Measurements from ENCODE around the gene COPB1. TPM values are rescaled to one million over a fixed set of nuclear protein-coding genes. Genes with fewer than 3 reads are reported as not detected.

COPB1 gene
- total and polyA plus RNA-seq, 9 of the 15 experiments (the other 6 are each of a cell fraction or from before 2014, with no cell fraction given), result 64.7 to 188 (median 91.6) TPM

DNA sequence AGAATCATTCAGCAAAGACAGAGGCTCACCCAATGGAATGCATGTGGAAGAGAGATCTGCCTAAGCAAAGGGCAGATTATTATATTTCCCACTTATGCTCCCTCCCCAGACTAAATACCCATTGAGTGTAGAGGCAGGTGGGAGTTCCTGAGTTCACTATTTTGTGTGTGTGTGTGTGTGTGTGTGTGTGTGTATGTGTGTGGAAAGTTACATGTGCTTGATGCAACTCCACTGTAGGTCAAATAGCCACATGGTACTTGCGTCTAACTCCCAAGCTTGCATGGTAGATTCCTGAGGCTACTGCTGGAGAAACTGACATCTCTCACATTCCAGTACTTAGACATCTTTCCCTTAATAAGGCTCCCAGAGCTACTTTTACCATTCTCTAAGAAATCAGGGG lies 3.4 kb upstream of the COPB1 start:
- Histone ChIP-seq H3K9me1 (ENCODE audit: control insufficient read depth, insufficient read depth, low read length) (no peaks in the 10 kb centered on the region), H3K36me3 (ENCODE audit: control insufficient read depth, insufficient read depth, low read length) (peaks cover 58% of the 10 kb centered on the region), H3K9ac (ENCODE audit: insufficient read depth in 1 of 2, low read depth in 2 of 2, low read length in 2 of 2) (no peak overlapping the region), H4K20me1 (replicated peaks; ENCODE audit: control insufficient read depth, insufficient read depth, low read length) (no peaks in the 10 kb centered on the region), H2AFZ (ENCODE audit: low read depth, low read length) (no peak overlapping the region), H3K9me3 (replicated peaks; ENCODE audit: control insufficient read depth, insufficient read depth, low read depth, low read length) (no peaks in the 10 kb centered on the region), H3K4me1 (replicated peaks in 1 of 2; ENCODE audit: control insufficient read depth in 2 of 2, insufficient read depth in 2 of 2, low read length in 2 of 2) (peaks cover 0 to 9% of the 10 kb centered on the region in 2 experiments; a peak in 3 of 5 replicates), H3K4me3 (no peak overlapping the region), H3K27ac (ENCODE audit: extremely low read depth, low read depth, low read length) (no peak overlapping the region), H3K79me2 (ENCODE audit: control insufficient read depth, insufficient read depth, low read length) (peaks cover 16% of the 10 kb centered on the region), H3K4me2 (ENCODE audit: insufficient read depth, low read length) (no peak overlapping the region), H3K27me3 (ENCODE audit: control insufficient read depth in 2 of 2, insufficient read depth in 2 of 2, low read length in 2 of 2) (no peaks in the 10 kb centered on the region)
- in situ Hi-C loops (cut with MboI), result no loop called here
- BruUV-seq (replicated peaks), result no TSS peak
- CTCF ChIA-PET (ENCODE audit: low intra/inter-chr PET ratio), result no interaction called here
- ATAC-seq (no peak), DNase-seq (ENCODE audit: extremely low read depth in 1 of 4, low spot score in 3 of 4) (no peak), FAIRE-seq (no peak)
- TF ChIP-seq, protein P1, sequence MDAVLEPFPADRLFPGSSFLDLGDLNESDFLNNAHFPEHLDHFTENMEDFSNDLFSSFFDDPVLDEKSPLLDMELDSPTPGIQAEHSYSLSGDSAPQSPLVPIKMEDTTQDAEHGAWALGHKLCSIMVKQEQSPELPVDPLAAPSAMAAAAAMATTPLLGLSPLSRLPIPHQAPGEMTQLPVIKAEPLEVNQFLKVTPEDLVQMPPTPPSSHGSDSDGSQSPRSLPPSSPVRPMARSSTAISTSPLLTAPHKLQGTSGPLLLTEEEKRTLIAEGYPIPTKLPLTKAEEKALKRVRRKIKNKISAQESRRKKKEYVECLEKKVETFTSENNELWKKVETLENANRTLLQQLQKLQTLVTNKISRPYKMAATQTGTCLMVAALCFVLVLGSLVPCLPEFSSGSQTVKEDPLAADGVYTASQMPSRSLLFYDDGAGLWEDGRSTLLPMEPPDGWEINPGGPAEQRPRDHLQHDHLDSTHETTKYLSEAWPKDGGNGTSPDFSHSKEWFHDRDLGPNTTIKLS (IDR thresholded peaks at IDR 0.05; ENCODE audit: borderline replicate concordance, low read depth), result no peak
- TF ChIP-seq ERF (CRISPR knock-in tag; IDR thresholded peaks at IDR 0.05) (no peak), POLR2A (conservative IDR thresholded peaks at IDR 0.05) (peak; percentile 56), WHSC1 (IDR thresholded peaks at IDR 0.05; ENCODE audit: low read length) (no peak), POLR2B (IDR thresholded peaks at IDR 0.05; ENCODE audit: low read depth, partially characterized antibody) (peak; percentile 64), JUN (IDR thresholded peaks at IDR 0.05; ENCODE audit: borderline replicate concordance, low read depth, low read length) (no peak), JUN (CRISPR knock-in tag; IDR thresholded peaks at IDR 0.05; ENCODE audit: borderline replicate concordance) (no peak), ZNF316 (IDR thresholded peaks at IDR 0.05) (no peak), TCF3 (CRISPR knock-in tag; IDR thresholded peaks at IDR 0.05) (no peak), TFAM (CRISPR knock-in tag; conservative IDR thresholded peaks at IDR 0.05) (no peak), CHCHD3 (CRISPR knock-in tag; IDR thresholded peaks at IDR 0.05) (no peak), SUPT5H (IDR thresholded peaks at IDR 0.05) (peak; percentile 57; the same call in 1 of the 2 replicates), FOXA1 (IDR thresholded peaks at IDR 0.05; ENCODE audit: borderline replicate concordance) (no peak), ZFP36 (IDR thresholded peaks at IDR 0.05; ENCODE audit: low read depth, low read length, partially characterized antibody) (no peak), SMARCA5 (IDR thresholded peaks at IDR 0.05) (no peak), CBX2 (IDR thresholded peaks at IDR 0.05; ENCODE audit: insufficient read depth, low read length, poor library complexity, severe bottlenecking) (no peak), SREBF2 (CRISPR knock-in tag; IDR thresholded peaks at IDR 0.05) (no peak)
- TF ChIP-seq, protein P2, sequence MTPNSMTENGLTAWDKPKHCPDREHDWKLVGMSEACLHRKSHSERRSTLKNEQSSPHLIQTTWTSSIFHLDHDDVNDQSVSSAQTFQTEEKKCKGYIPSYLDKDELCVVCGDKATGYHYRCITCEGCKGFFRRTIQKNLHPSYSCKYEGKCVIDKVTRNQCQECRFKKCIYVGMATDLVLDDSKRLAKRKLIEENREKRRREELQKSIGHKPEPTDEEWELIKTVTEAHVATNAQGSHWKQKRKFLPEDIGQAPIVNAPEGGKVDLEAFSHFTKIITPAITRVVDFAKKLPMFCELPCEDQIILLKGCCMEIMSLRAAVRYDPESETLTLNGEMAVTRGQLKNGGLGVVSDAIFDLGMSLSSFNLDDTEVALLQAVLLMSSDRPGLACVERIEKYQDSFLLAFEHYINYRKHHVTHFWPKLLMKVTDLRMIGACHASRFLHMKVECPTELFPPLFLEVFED (CRISPR knock-in tag; conservative IDR thresholded peaks at IDR 0.05), result 0 out of 2 replicates have a peak, but pooled peaks have one; percentile 21
- WGBS (ENCODE audit: insufficient coverage, low coverage, missing lambda C conversion rate), result 69% methylated on average over 1 of the region's 1 CpG
- intact Hi-C loops (cut with micrococcal nuclease), result no loop called here
- POLR2A ChIA-PET, result interaction anchor here (1.2 kb wide), 2 partner anchors 13 to 17 kb away, joined by 4 to 5 read pairs; partner anchors contain the start of gene PSMA1

All from K562 (cell line).